ENCODE data around the gene PRR14. TPM values are rescaled to one million over a fixed set of nuclear protein-coding genes. Genes with fewer than 3 reads are reported as not detected.

Gene PRR14
- total RNA-seq, 1 donor, result 8.0 TPM

- DNase-seq (ENCODE audit: insufficient read length, low spot score, missing footprints), result no peak
- H3K9me3 ChIP-seq (ENCODE audit: low read depth, low read length), result no peaks in the 10 kb centered on the region
- H3K36me3 ChIP-seq (ENCODE audit: insufficient read depth, low read length), result no peaks in the 10 kb centered on the region
- peaks cover 10% of the 10 kb centered on the region for H3K4me1 ChIP-seq (ENCODE audit: insufficient read depth, low read length)
- H2AFZ ChIP-seq (ENCODE audit: low read length), result no peak overlapping the region
- no peak overlapping the region for H3K4me2 ChIP-seq (ENCODE audit: insufficient read depth, low read length)
- H4K20me1 ChIP-seq (ENCODE audit: insufficient read depth, low read length), result no peaks in the 10 kb centered on the region
- H3K4me3 ChIP-seq (ENCODE audit: insufficient read depth, low read length), result no peak overlapping the region
- TF ChIP-seq, protein P1, sequence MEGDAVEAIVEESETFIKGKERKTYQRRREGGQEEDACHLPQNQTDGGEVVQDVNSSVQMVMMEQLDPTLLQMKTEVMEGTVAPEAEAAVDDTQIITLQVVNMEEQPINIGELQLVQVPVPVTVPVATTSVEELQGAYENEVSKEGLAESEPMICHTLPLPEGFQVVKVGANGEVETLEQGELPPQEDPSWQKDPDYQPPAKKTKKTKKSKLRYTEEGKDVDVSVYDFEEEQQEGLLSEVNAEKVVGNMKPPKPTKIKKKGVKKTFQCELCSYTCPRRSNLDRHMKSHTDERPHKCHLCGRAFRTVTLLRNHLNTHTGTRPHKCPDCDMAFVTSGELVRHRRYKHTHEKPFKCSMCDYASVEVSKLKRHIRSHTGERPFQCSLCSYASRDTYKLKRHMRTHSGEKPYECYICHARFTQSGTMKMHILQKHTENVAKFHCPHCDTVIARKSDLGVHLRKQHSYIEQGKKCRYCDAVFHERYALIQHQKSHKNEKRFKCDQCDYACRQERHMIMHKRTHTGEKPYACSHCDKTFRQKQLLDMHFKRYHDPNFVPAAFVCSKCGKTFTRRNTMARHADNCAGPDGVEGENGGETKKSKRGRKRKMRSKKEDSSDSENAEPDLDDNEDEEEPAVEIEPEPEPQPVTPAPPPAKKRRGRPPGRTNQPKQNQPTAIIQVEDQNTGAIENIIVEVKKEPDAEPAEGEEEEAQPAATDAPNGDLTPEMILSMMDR (IDR thresholded peaks at IDR 0.05; ENCODE audit: extremely low read depth, low read depth, low read length), result no peak
- H3K79me2 ChIP-seq (ENCODE audit: insufficient read depth, low read length), result no peaks in the 10 kb centered on the region
- H3K27ac ChIP-seq (ENCODE audit: low read depth, low read length), result no peak overlapping the region
- peaks cover 3% of the 10 kb centered on the region for H3K27me3 ChIP-seq (ENCODE audit: insufficient read depth, low read length)
Observed at GRCh38 chr16:30620169-30620568, 30.6 kb upstream of the PRR14 start.

DNA sequence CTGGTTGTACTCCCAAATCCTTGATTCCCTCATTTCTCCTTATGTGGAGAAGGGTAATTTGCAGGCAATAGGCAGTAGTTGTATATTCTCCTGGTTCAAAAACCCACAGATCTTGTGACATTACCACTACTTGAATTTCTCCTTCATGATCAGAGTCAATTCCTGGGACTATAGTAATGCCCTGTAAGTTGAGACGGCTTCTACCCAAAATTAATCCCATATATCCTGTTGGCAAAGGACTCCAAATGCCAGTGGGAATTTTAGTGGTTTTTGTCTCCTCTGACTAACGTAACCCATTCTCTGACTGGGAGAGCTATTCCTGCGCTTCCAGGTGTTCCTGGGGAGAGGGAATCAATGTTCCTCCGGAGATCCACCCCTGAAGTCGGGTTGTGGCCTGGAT, 29.0 kb upstream of the PRR14 start:
- Histone ChIP-seq H3K27me3 (ENCODE audit: insufficient read depth, low read length) (peaks cover 3% of the 10 kb centered on the region), H3K4me2 (ENCODE audit: insufficient read depth, low read length) (peak overlapping the region; percentile 16), H3K4me1 (ENCODE audit: insufficient read depth, low read length) (peaks cover 10% of the 10 kb centered on the region), H2AFZ (ENCODE audit: low read length) (peak overlapping the region; percentile 22), H4K20me1 (ENCODE audit: insufficient read depth, low read length) (no peaks in the 10 kb centered on the region), H3K4me3 (ENCODE audit: insufficient read depth, low read length) (no peak overlapping the region), H3K79me2 (ENCODE audit: insufficient read depth, low read length) (no peaks in the 10 kb centered on the region), H3K27ac (ENCODE audit: low read depth, low read length) (no peak overlapping the region), H3K36me3 (ENCODE audit: insufficient read depth, low read length) (no peaks in the 10 kb centered on the region), H3K9me3 (ENCODE audit: low read depth, low read length) (no peaks in the 10 kb centered on the region)
- TF ChIP-seq, protein P1 (IDR thresholded peaks at IDR 0.05; ENCODE audit: extremely low read depth, low read depth, low read length), result no peak
- peak; percentile 32 for DNase-seq (ENCODE audit: insufficient read length, low spot score, missing footprints)

DNA sequence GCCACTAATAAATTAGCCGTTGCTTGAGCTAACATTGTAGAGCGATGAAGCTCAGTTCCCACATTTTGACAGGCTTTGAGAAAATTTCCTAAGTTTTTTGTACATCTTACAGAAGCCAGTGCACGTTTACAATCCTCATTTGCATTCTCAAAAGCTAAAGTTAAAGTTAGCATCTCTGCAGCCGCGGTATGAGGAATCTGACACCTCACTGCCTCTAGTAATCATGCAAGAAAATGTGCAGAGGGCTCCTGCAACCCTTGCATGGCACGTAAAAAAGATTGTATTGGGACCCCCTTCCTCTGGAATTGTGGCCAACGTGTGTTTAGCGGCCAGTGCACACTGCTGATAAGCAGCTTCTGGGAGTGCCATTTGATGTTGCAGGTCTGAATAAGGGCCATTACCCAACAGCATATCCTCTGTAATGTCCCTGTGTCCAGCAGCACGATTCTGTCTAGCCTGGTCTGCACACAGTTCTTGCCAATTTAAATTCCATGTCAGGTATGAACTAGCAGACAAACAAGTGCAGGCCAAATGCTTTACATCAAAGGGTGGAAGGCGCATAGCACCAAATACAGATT, 28.2 kb upstream of the PRR14 start:
- H2AFZ ChIP-seq (ENCODE audit: low read length), result no peak overlapping the region
- peaks cover 3% of the 10 kb centered on the region for H3K27me3 ChIP-seq (ENCODE audit: insufficient read depth, low read length)
- H3K36me3 ChIP-seq (ENCODE audit: insufficient read depth, low read length), result no peaks in the 10 kb centered on the region
- no peak overlapping the region for H3K4me2 ChIP-seq (ENCODE audit: insufficient read depth, low read length)
- TF ChIP-seq, protein P1 (IDR thresholded peaks at IDR 0.05; ENCODE audit: extremely low read depth, low read depth, low read length), result no peak
- peaks cover 10% of the 10 kb centered on the region for H3K4me1 ChIP-seq (ENCODE audit: insufficient read depth, low read length)
- no peaks in the 10 kb centered on the region for H3K9me3 ChIP-seq (ENCODE audit: low read depth, low read length)
- H4K20me1 ChIP-seq (ENCODE audit: insufficient read depth, low read length), result no peaks in the 10 kb centered on the region
- no peak overlapping the region for H3K4me3 ChIP-seq (ENCODE audit: insufficient read depth, low read length)
- no peaks in the 10 kb centered on the region for H3K79me2 ChIP-seq (ENCODE audit: insufficient read depth, low read length)
- DNase-seq (ENCODE audit: insufficient read length, low spot score, missing footprints), result no peak
- no peak overlapping the region for H3K27ac ChIP-seq (ENCODE audit: low read depth, low read length)

GRCh38 chr16:30623536-30624283, 27.1 kb upstream of the PRR14 start:
- TF ChIP-seq, protein P1 (IDR thresholded peaks at IDR 0.05; ENCODE audit: extremely low read depth, low read depth, low read length), result no peak

More at GRCh38 chr16:30623536-30624283, 27.1 kb upstream of the PRR14 start:
- Histone ChIP-seq H4K20me1 (ENCODE audit: insufficient read depth, low read length) (no peaks in the 10 kb centered on the region), H2AFZ (ENCODE audit: low read length) (no peak overlapping the region), H3K4me2 (ENCODE audit: insufficient read depth, low read length) (no peak overlapping the region), H3K27me3 (ENCODE audit: insufficient read depth, low read length) (peaks cover 3% of the 10 kb centered on the region), H3K4me1 (ENCODE audit: insufficient read depth, low read length) (peaks cover 12% of the 10 kb centered on the region), H3K9me3 (ENCODE audit: low read depth, low read length) (no peaks in the 10 kb centered on the region), H3K27ac (ENCODE audit: low read depth, low read length) (no peak overlapping the region), H3K4me3 (ENCODE audit: insufficient read depth, low read length) (no peak overlapping the region), H3K79me2 (ENCODE audit: insufficient read depth, low read length) (no peaks in the 10 kb centered on the region), H3K36me3 (ENCODE audit: insufficient read depth, low read length) (no peaks in the 10 kb centered on the region)
- no peak for DNase-seq (ENCODE audit: insufficient read length, low spot score, missing footprints)
